NCI-H345 (cell line): ENCODE measurements around the gene TOP3A.
"Not testable (repeated sequence)": the region's sequence is repeated elsewhere in the genome, so short reads cannot be mapped to it uniquely, and the experiment has no call there.

Experiments
- DNase-seq: peaks from one replicate; lab custom pipeline; 2025; lab: John Stamatoyannopoulos, UW

The TOP3A gene

GRCh38 chr17:18323507-18324139 is 8.8 kb upstream of the TOP3A start:
- no peak for DNase-seq

- no peak for DNase-seq
Observed at GRCh38 chr17:18323007-18323406, 8.2 kb upstream of the TOP3A start.

- no peak for DNase-seq
Observed at GRCh38 chr17:18322522-18322921, 7.7 kb upstream of the TOP3A start.

GRCh38 chr17:18321309-18321708 is 6.5 kb upstream of the TOP3A start:
- DNase-seq = no peak

GRCh38 chr17:18320301-18320700 is 5.5 kb upstream of the TOP3A start:
- no peak for DNase-seq

- no peak for DNase-seq
Observed at GRCh38 chr17:18319604-18320256, 4.9 kb upstream of the TOP3A start.

GRCh38 chr17:18318771-18319450 is 4.1 kb upstream of the TOP3A start:
- DNase-seq = no peak

GRCh38 chr17:18318117-18318516 is 3.3 kb upstream of the TOP3A start:
- no peak for DNase-seq

- no peak for DNase-seq
Observed at GRCh38 chr17:18315961-18316360, 1.2 kb upstream of the TOP3A start.

GRCh38 chr17:18315562-18315922 is 748 bp upstream of the TOP3A start:
- DNase-seq = no peak

- no peak for DNase-seq
Observed at GRCh38 chr17:18314059-18314730, 599 bp downstream of the TOP3A start.

GRCh38 chr17:18309202-18309601 is 5.6 kb downstream of the TOP3A start:
- no peak for DNase-seq

GRCh38 chr17:18303206-18303605 is 11.6 kb downstream of the TOP3A start:
- DNase-seq = not testable (repeated sequence)

GRCh38 chr17:18300725-18301480 is 13.9 kb downstream of the TOP3A start:
- DNase-seq = no peak

GRCh38 chr17:18298061-18298460 is 16.7 kb downstream of the TOP3A start:
- DNase-seq = not testable (repeated sequence)

- DNase-seq = no peak
Observed at GRCh38 chr17:18291718-18292540, 22.9 kb downstream of the TOP3A start.

GRCh38 chr17:18285296-18285695 is 29.5 kb downstream of the TOP3A start:
- no peak for DNase-seq

- no peak for DNase-seq
Observed at GRCh38 chr17:18281788-18282187, 33.0 kb downstream of the TOP3A start.

- peak; percentile 87 for DNase-seq
Observed at GRCh38 chr17:18280766-18281371, 33.9 kb downstream of the TOP3A start.

GRCh38 chr17:18280249-18280648 is 34.5 kb downstream of the TOP3A start:
- no peak for DNase-seq

GRCh38 chr17:18278867-18279266 is 35.9 kb downstream of the TOP3A start:
- no peak for DNase-seq
